ENCODE measurements around the gene PLD1.
A peak's percentile ranks its signal among the peaks of the same experiment; 100 is the strongest.

Gene PLD1

GRCh38 chr3:171745577-171746319, 64.5 kb downstream of the PLD1 start:
- no peak for DNase-seq (ENCODE audit: low read depth in 2 of 2)

GRCh38 chr3:171744158-171744741, 66.0 kb downstream of the PLD1 start:
- no peak for DNase-seq (ENCODE audit: low read depth in 2 of 2)

GRCh38 chr3:171743327-171744157, 66.7 kb downstream of the PLD1 start:
- no peak for DNase-seq (ENCODE audit: low read depth in 2 of 2)

- DNase-seq (ENCODE audit: low read depth in 2 of 2) = no peak
These were observed 68.9 kb downstream of the PLD1 start for GRCh38 chr3:171741377-171741776.

DNA sequence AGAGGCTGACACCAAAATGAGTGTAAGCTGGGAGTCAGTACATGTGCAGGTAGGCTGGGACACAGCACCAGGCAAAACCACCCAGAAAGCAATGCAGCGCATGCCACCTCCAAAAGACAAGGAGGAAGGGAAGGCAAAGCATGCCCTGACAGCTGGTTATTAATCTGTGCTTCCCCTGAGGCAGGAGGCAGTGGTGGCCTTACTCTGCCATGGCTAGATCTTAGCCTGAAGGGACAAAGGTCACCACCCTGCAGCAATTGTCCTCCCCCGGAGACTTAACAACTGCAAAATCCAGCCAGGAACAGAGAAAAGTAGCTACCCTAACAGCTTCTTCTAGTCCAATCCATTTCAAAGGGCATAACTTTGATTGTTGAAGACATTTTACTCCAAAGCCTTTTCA, 73.7 kb downstream of the PLD1 start:
- no peak for DNase-seq (ENCODE audit: low read depth in 2 of 2)

DNA sequence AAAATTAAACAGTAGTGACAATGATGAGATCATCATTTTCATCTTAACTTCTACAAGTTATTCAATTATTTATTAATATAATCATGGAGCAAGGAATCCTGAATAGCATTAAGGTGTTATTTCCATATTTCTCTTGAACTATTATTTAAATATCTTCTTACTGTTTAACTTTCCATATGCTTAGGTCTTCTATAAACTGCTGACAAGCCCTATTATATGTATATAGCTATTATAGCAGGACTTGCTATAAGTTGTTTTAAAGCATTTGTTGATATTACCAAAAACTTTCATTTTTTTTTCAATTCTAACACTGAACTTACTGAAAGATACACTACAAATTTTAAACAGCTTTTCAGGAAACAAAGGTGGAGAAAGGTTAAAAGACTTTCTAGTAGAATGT, 76.7 kb downstream of the PLD1 start:
- no peak for DNase-seq (ENCODE audit: low read depth in 2 of 2)

DNA sequence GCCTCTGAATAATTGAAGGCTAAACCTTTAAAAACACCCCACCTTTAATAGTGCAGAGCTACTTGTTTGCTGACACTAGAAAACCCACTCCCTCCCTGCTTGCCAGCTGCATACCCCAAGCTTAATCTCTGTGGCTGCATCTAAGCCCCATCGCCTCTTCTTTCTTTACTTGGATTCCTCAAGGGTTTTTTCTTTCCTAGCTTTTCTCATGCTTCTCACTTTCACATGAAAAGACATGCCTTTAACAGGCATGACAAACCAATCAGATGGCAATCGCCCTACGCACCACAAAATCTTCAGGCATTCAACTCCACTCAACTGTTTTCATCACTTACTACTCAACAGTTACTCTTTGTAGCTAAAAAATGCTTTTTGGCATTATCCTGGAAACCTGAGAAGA, 77.5 kb downstream of the PLD1 start:
- DNase-seq (ENCODE audit: low read depth in 2 of 2) = no peak

- no peak for DNase-seq (ENCODE audit: low read depth in 2 of 2)
These were observed 78.6 kb downstream of the PLD1 start for GRCh38 chr3:171731691-171732090.

GRCh38 chr3:171729452-171730334, 80.6 kb downstream of the PLD1 start:
- DNase-seq (ENCODE audit: low read depth in 2 of 2) = no peak

- no peak for DNase-seq (ENCODE audit: low read depth in 2 of 2)
These were observed 83.0 kb downstream of the PLD1 start for GRCh38 chr3:171727288-171727687.

- no peak for DNase-seq (ENCODE audit: low read depth in 2 of 2)
These were observed 91.6 kb downstream of the PLD1 start for GRCh38 chr3:171718493-171719185.

DNA sequence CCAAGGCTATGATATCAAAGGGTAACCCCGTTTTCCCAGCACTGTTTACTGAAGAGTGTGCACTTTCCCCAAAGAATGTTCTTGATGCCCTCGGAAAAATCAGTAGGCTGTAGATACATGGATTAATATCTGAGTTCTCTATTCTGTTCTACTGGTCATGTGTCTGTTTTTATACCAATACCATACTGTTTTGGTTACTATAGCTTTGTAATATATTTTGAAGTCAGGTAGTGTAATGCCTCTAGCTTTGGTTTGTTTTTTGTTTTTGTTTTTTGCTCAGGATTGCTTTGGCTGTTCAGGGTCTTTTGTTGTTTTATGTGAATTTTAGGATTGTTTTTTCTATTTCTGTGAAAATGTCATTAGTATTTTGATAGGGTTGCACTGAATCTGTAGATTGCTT, 95.1 kb downstream of the PLD1 start:
- DNase-seq (ENCODE audit: low read depth in 2 of 2) = no peak

- DNase-seq (ENCODE audit: low read depth in 2 of 2) = no peak
These were observed 97.9 kb downstream of the PLD1 start for GRCh38 chr3:171712171-171712938.

GRCh38 chr3:171711461-171712170, 98.7 kb downstream of the PLD1 start:
- no peak for DNase-seq (ENCODE audit: low read depth in 2 of 2)

DNA sequence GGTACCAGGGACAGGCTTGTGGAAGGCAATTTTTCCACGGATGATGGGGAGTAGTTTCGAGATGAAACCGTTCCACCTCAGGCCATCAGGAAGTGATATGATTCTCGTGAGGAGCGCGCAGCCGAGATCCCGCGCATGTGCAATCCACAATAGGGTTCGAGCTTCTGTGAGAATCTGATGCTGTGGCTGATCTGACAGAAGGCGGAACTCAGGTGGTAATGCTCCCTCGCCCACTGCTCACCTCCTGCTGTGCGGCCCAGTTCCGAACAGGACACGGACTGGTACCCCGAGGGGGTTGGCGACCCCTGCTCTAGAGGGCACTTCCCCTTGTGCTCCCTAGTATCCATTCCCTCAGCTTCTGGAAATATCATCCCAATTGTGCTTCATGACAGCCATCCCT, 99.9 kb downstream of the PLD1 start:
- no peak for DNase-seq (ENCODE audit: low read depth in 2 of 2)

GRCh38 chr3:171704814-171705213, 105.5 kb downstream of the PLD1 start:
- no peak for DNase-seq (ENCODE audit: low read depth in 2 of 2)

GRCh38 chr3:171704002-171704401, 106.3 kb downstream of the PLD1 start:
- peak in 1 of 2 donors; percentile 1 for DNase-seq (ENCODE audit: low read depth in 2 of 2)

DNA sequence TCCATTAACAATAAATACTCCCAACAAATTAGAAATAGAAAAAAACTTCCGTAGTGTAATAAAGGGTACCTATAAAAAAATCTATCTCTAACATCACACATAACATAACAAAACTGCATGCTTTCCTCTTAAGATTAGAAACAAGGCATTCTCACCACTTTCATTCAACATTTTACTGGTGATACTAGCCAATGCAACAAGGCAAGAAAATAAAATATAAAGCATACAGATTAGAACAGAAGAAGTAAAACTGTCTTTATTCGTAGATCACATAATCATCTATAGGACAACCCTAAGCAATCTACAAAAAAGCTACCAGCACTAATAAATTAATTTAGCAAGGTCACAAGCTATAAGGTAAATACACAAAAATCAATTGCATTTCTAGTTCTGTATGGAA, 107.1 kb downstream of the PLD1 start:
- DNase-seq (ENCODE audit: low read depth in 2 of 2) = no peak

GRCh38 chr3:171700653-171701052, 109.6 kb downstream of the PLD1 start:
- no peak for DNase-seq (ENCODE audit: low read depth in 2 of 2)

- no peak for DNase-seq (ENCODE audit: low read depth in 2 of 2)
These were observed 110.1 kb downstream of the PLD1 start for GRCh38 chr3:171700157-171700556.
